A549 (cell line): Measurements from ENCODE around the gene DRD1. TPM values are rescaled to one million over a fixed set of nuclear protein-coding genes. Genes with fewer than 3 reads are reported as not detected.

Experiments used
- ATAC-seq, 2 experiments: fragments of 200-7000 bp in 1 of 2; fragments of >200 bp in 1 of 2; cut with Nextera tagmentation in 1 of 2; cut with Tn5 transposase in 1 of 2; 3 replicates each; pipeline versions ENCODE4 v1.8.0 to v1.9.1; 2018 to 2020; ENCODE audit warnings: mild to moderate bottlenecking in 1 of 2, moderate library complexity in 1 of 2
- CTCF ChIA-PET: fragments of 300-600 bp; sonication (Branson Sonifier 250); formaldehyde crosslinking; extraction: SDS; loops from one replicate; lab custom pipeline; 2021; ENCODE audit warnings: antibody characterized with exemption, inconsistent platforms; lab: Yijun Ruan, JAX
- POLR2A ChIA-PET: fragments of 350-600 bp; formaldehyde crosslinking; extraction: SDS; loops from one replicate; lab custom pipeline; 2021; ENCODE audit warnings: antibody characterized with exemption, inconsistent platforms; lab: Yijun Ruan, JAX
- DNase-seq, 2 experiments: peaks; one replicate each; pipeline versions ENCODE4 v3.0.0 to v3.0.0-alpha.2; 2011 to 2016; ENCODE audit warnings: low read depth in 1 of 2, low spot score in 1 of 2
- FAIRE-seq: peaks from 2 replicates; lab custom pipeline; 2011; peaks lifted over from hg19 to GRCh38; lab: Jason Lieb, UNC
- H3K27ac ChIP-seq, 2 experiments: fragments of >200 bp; sonication (Bioruptor Twin); formaldehyde crosslinking; 3 replicates each; pipeline ENCODE4 v1.5.1; 2016 to 2017
- H3K4me1 ChIP-seq: fragments of >200 bp; sonication (Bioruptor Twin); formaldehyde crosslinking; 3 replicates; pipeline ENCODE4 v1.6.1; 2016
- H3K4me2 ChIP-seq: fragments of >200 bp; sonication (Bioruptor Twin); formaldehyde crosslinking; 3 replicates; pipeline ENCODE4 v1.6.1; 2016
- H3K4me3 ChIP-seq: fragments of >200 bp; sonication (Bioruptor Twin); formaldehyde crosslinking; 3 replicates; pipeline ENCODE4 v1.5.1; 2016
- H3K9me3 ChIP-seq: fragments of >200 bp; sonication (Bioruptor Twin); formaldehyde crosslinking; 3 replicates; pipeline ENCODE4 v1.6.1; 2016
- CBX2 ChIP-seq: fragments of 200-600 bp; sonication (generic); IDR thresholded peaks from 2 replicates; pipeline ENCODE4 v1.6.1; 2016; ENCODE audit warnings: low read depth, mild to moderate bottlenecking, borderline replicate concordance
- CHD2 ChIP-seq: fragments of 150-350 bp; IDR thresholded peaks from 2 replicates; pipeline ENCODE4 v1.6.1; 2014; ENCODE audit warnings: low read length; ENCODE audit not compliant: partially characterized antibody
- CHD4 ChIP-seq: fragments of 200-600 bp; sonication (generic); IDR thresholded peaks from 2 replicates; pipeline ENCODE4 v1.6.1; 2016; ENCODE audit warnings: antibody characterized with exemption, mild to moderate bottlenecking, borderline replicate concordance
- EP300 ChIP-seq, 2 experiments: fragments of >200 bp; sonication (Bioruptor Twin); formaldehyde crosslinking; IDR thresholded peaks; 2 replicates in 1 of 2; 3 replicates in 1 of 2; pipeline ENCODE4 v1.6.1; 2016 to 2017
- FOSL2 ChIP-seq, 2 experiments: fragments of 450-650 bp in 1 of 2; fragments of >200 bp in 1 of 2; sonication (Bioruptor Twin) in 1 of 2; formaldehyde crosslinking; IDR thresholded peaks; 2 replicates each; pipeline versions ENCODE4 v1.5.0 to v1.6.1; 2016 to 2020; ENCODE audit warnings: mild to moderate bottlenecking in 1 of 2, moderate library complexity in 1 of 2
- HOXA7 ChIP-seq: fragments of 250-450 bp; sonication (Bioruptor Pico); IDR thresholded peaks from 2 replicates; pipeline ENCODE4 v1.5.0; 2020; ENCODE audit warnings: mild to moderate bottlenecking, moderate library complexity
- HOXB13 ChIP-seq: fragments of 250-450 bp; sonication (Bioruptor Pico); IDR thresholded peaks from 2 replicates; pipeline ENCODE4 v1.5.0; 2020; ENCODE audit warnings: low read depth, mild to moderate bottlenecking, moderate library complexity
- HOXB5 ChIP-seq: fragments of 250-450 bp; sonication (Bioruptor Pico); IDR thresholded peaks from 2 replicates; pipeline ENCODE4 v1.5.0; 2020; ENCODE audit warnings: mild to moderate bottlenecking, moderate library complexity
- JUNB ChIP-seq: fragments of >200 bp; sonication (Bioruptor Twin); formaldehyde crosslinking; IDR thresholded peaks from 2 replicates; pipeline ENCODE4 v1.6.1; 2016
- KDM1A ChIP-seq: fragments of 200-600 bp; sonication (generic); IDR thresholded peaks from 2 replicates; pipeline ENCODE4 v1.6.1; 2016; ENCODE audit warnings: low read depth, mild to moderate bottlenecking
- KDM5A ChIP-seq: fragments of 200-600 bp; sonication (generic); IDR thresholded peaks from 2 replicates; pipeline ENCODE4 v1.6.1; 2016; ENCODE audit warnings: antibody characterized with exemption, mild to moderate bottlenecking
- MYC ChIP-seq: IDR thresholded peaks from 2 replicates; pipeline ENCODE4 v1.6.1; 2012; ENCODE audit warnings: mild to moderate bottlenecking, inconsistent platforms, low read length, improper control_type of control experiment, borderline replicate concordance
- NFE2L2 ChIP-seq: fragments of 150-350 bp; conservative IDR thresholded peaks from 2 replicates; pipeline ENCODE4 v1.6.1; 2014; ENCODE audit warnings: low read length
- NR3C1 ChIP-seq: fragments of >200 bp; sonication (Bioruptor Twin); formaldehyde crosslinking; IDR thresholded peaks from 3 replicates; pipeline ENCODE4 v1.6.1; 2017
- PBX3 ChIP-seq: IDR thresholded peaks from 2 replicates; pipeline ENCODE4 v1.6.1; 2012
- POLR2A ChIP-seq: IDR thresholded peaks from 2 replicates; pipeline ENCODE4 v1.6.1; 2012; ENCODE audit warnings: mild to moderate bottlenecking, low read length
- RAD21 ChIP-seq, 2 experiments: fragments of >200 bp in 1 of 2; sonication (Bioruptor Twin) in 1 of 2; formaldehyde crosslinking in 1 of 2; IDR thresholded peaks in 1 of 2; conservative IDR thresholded peaks in 1 of 2; 2 replicates in 1 of 2; 3 replicates in 1 of 2; pipeline ENCODE4 v1.6.1; 2012 to 2018; ENCODE audit warnings: inconsistent platforms in 1 of 2
- RARB ChIP-seq: fragments of 250-450 bp; sonication (Bioruptor Pico); IDR thresholded peaks from 2 replicates; pipeline ENCODE4 v1.8.0; 2021; ENCODE audit warnings: mild to moderate bottlenecking, moderate library complexity
- REST ChIP-seq: fragments of 200-600 bp; sonication (generic); IDR thresholded peaks from 2 replicates; pipeline ENCODE4 v1.6.1; 2016; ENCODE audit warnings: antibody characterized with exemption, mild to moderate bottlenecking, moderate library complexity
- SREBF2 ChIP-seq: fragments of 450-650 bp; IDR thresholded peaks from 2 replicates; pipeline ENCODE4 v1.6.1; 2014; ENCODE audit warnings: mild to moderate bottlenecking, moderate library complexity
- TFCP2L1 ChIP-seq: fragments of 250-450 bp; sonication (Bioruptor Pico); IDR thresholded peaks from 2 replicates; pipeline ENCODE4 v1.5.0; 2021; ENCODE audit warnings: mild to moderate bottlenecking
- TP53 ChIP-seq: fragments of 250-450 bp; sonication (Bioruptor Pico); IDR thresholded peaks from 2 replicates; pipeline ENCODE4 v1.5.0; 2021; ENCODE audit warnings: mild to moderate bottlenecking, moderate library complexity
- WGBS: methylation state at CpG from one replicate; pipeline ENCODE4 v1.1.6; 2017; ENCODE audit errors: missing lambda C conversion rate; 5-methylcytosine and 5-hydroxymethylcytosine counted together
- polyA plus RNA-seq, 4 experiments: library from polyadenylated mRNA; depleted of rRNA in 3 of 4; stranded (reverse); fragments of >200 nt; fragmentation: RNase III in 1 of 4; extraction: RNeasy Plus Mini Kit Qiagen cat#74134 plus additional on column Dnase treatment in 1 of 4; gene quantifications; 2 replicates in 3 of 4; 3 replicates in 1 of 4; pipeline ENCODE4 v1.2.3, GENCODE V29; 2011 to 2017
- TF ChIP-seq, protein P1 (sequence below): fragments of 250-450 bp; sonication (Bioruptor Pico); IDR thresholded peaks from 2 replicates; pipeline ENCODE4 v1.5.0; 2020; ENCODE audit warnings: low read depth, mild to moderate bottlenecking, moderate library complexity
- TF ChIP-seq, protein P2 (sequence below): fragments of >200 bp; sonication (Bioruptor Twin); formaldehyde crosslinking; IDR thresholded peaks from 3 replicates; pipeline ENCODE4 v1.5.1; 2016
- TF ChIP-seq, protein P3 (sequence below): IDR thresholded peaks from 2 replicates; pipeline ENCODE4 v1.6.1; 2012; ENCODE audit warnings: low read depth, borderline replicate concordance

Gene DRD1
- polyA plus RNA-seq, 2 of the 4 experiments (the other 2 are of a cell fraction) = 0.90 to 5.7 TPM

DNA sequence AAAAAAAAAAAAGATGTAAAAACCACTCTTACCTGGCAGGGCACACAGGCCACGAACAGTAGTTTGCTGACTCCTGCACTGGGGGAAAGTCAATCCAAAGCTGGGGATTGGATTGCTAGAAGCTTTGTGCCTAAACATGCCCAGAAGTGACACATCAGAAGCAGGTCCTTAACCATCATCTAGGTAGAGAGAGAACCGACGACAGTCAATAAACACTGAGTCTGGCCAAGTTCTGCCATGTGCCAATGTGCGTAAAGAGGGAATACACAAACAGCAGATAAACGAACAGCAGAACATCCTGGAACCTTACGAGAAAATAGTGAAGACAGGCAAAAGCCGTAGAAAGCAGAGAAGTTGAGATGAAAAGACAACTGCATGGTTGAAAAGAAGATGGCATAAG lies 49.3 kb upstream of the DRD1 start:
- FAIRE-seq = no peak

DNA sequence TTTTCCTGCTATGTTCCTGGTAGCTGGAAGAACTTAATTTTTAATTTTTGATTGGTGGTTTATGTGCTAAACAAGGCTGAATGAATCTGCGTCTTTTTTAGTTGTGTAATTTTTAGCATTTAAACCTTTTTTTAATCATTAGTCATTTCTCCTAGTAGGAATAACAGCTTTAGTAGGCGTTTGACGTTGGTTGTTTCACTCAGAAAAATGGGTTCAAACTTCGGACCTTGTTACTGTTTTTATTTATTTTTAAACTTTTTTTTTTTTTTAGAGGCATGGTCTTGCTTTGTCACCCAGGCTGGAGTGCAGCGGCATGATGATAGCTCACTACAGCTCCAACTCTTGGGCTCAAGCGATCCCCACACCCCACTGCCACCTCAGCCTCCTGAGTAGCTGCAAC lies 47.2 kb upstream of the DRD1 start:
- no peak for FAIRE-seq
- 83% methylated on average over 6 of the region's 6 CpGs for WGBS
- H3K4me3 ChIP-seq = no peak overlapping the region
- H3K4me1 ChIP-seq = peaks cover 27% of the 10 kb centered on the region
- no peaks in the 10 kb centered on the region for H3K9me3 ChIP-seq
- no peak for DNase-seq
- POLR2A ChIA-PET = no interaction called here
- CTCF ChIA-PET = interaction anchor here (0.7 to 1.9 kb wide), 3 partner anchors 43 to 646 kb away, joined by 3 to 6 read pairs (median 4); no protein-coding TSS in a partner anchor
- no peak for ATAC-seq
- H3K27ac ChIP-seq = no peak overlapping the region
- H3K4me2 ChIP-seq = no peak overlapping the region
- TF ChIP-seq JUNB (no peak), TP53 (CRISPR knock-in tag) (no peak), CBX2 (no peak), EP300 (IDR thresholded peaks at IDR 0.05) (no peak), PBX3 (no peak), FOSL2 (IDR thresholded peaks at IDR 0.05) (no peak), FOSL2 (CRISPR knock-in tag; IDR thresholded peaks at IDR 0.05) (no peak), TFCP2L1 (CRISPR knock-in tag) (no peak), KDM5A (no peak), NR3C1 (no peak), NFE2L2 (no peak), KDM1A (no peak), HOXA7 (CRISPR knock-in tag) (no peak), HOXB13 (no peak)
- TF ChIP-seq, protein P1, sequence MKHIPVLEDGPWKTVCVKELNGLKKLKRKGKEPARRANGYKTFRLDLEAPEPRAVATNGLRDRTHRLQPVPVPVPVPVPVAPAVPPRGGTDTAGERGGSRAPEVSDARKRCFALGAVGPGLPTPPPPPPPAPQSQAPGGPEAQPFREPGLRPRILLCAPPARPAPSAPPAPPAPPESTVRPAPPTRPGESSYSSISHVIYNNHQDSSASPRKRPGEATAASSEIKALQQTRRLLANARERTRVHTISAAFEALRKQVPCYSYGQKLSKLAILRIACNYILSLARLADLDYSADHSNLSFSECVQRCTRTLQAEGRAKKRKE (CRISPR knock-in tag) = no peak
- TF ChIP-seq, protein P2, sequence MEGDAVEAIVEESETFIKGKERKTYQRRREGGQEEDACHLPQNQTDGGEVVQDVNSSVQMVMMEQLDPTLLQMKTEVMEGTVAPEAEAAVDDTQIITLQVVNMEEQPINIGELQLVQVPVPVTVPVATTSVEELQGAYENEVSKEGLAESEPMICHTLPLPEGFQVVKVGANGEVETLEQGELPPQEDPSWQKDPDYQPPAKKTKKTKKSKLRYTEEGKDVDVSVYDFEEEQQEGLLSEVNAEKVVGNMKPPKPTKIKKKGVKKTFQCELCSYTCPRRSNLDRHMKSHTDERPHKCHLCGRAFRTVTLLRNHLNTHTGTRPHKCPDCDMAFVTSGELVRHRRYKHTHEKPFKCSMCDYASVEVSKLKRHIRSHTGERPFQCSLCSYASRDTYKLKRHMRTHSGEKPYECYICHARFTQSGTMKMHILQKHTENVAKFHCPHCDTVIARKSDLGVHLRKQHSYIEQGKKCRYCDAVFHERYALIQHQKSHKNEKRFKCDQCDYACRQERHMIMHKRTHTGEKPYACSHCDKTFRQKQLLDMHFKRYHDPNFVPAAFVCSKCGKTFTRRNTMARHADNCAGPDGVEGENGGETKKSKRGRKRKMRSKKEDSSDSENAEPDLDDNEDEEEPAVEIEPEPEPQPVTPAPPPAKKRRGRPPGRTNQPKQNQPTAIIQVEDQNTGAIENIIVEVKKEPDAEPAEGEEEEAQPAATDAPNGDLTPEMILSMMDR = no peak

More for the DNA sequence above, 49.3 kb upstream of the DRD1 start:
- no peak for ATAC-seq
- peak overlapping the region in 1 of 2 experiments; percentile 61; a peak in 3 of 6 replicates for H3K27ac ChIP-seq
- ChIA-PET CTCF (interaction anchor here (1.4 kb wide), 1 partner anchor 29 kb away, joined by 6 read pairs; no protein-coding TSS in a partner anchor), POLR2A (no interaction called here)
- peak overlapping the region; percentile 52; the same call in 2 of the 3 replicates for H3K4me2 ChIP-seq
- no peaks in the 10 kb centered on the region for H3K9me3 ChIP-seq
- no peak overlapping the region for H3K4me3 ChIP-seq
- WGBS = 94% methylated on average over 7 of the region's 7 CpGs
- no peak for DNase-seq
- peaks cover 21% of the 10 kb centered on the region for H3K4me1 ChIP-seq
- TF ChIP-seq CHD2 (no peak), EP300 (IDR thresholded peaks at IDR 0.05) (no peak), REST (no peak), MYC (no peak), RAD21 (conservative IDR thresholded peaks at IDR 0.05 in 1 of 2, IDR thresholded peaks at IDR 0.05 in 1 of 2) (no peak), PBX3 (no peak), RARB (CRISPR knock-in tag) (no peak), FOSL2 (IDR thresholded peaks at IDR 0.05) (no peak), FOSL2 (CRISPR knock-in tag; IDR thresholded peaks at IDR 0.05) (no peak), TFCP2L1 (CRISPR knock-in tag) (no peak), CBX2 (no peak), SREBF2 (no peak), HOXB5 (CRISPR knock-in tag) (no peak), CHD4 (no peak), POLR2A (no peak)
- TF ChIP-seq, protein P3, sequence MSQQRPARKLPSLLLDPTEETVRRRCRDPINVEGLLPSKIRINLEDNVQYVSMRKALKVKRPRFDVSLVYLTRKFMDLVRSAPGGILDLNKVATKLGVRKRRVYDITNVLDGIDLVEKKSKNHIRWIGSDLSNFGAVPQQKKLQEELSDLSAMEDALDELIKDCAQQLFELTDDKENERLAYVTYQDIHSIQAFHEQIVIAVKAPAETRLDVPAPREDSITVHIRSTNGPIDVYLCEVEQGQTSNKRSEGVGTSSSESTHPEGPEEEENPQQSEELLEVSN = no peak
